Left lobe of liver (tissue), 2 donors: ENCODE data around the gene PIP5K1B. TPM values are rescaled to one million over a fixed set of nuclear protein-coding genes. Genes with fewer than 3 reads are reported as not detected.
A peak's percentile ranks its signal among the peaks of the same experiment; 100 is the strongest.

Experiments used
- ATAC-seq: fragments of 200-7000 bp; cut with Tn5 transposase; one replicate; pipeline ENCODE4 v1.9.1; 2020; ENCODE audit warnings: mild to moderate bottlenecking, moderate library complexity
- DNase-seq: peaks from one replicate; pipeline ENCODE4 v3.0.0-alpha.2; 2020; ENCODE audit warnings: low spot score
- total RNA-seq: library from RNA; stranded (reverse); gene quantifications from one replicate; pipeline ENCODE4 v1.2.1, GENCODE V29; 2021
- donor health status: DM: no; HTN: no; CAD: no; lungs with moderate emphysema.
- donor health status: DM: no; HTN: yes; CAD: no.

PIP5K1B gene
- total RNA-seq, 1 donor from 2014 or later = 0.30 TPM

- DNase-seq (no peak), ATAC-seq (no peak)
Measured at GRCh38 chr9:68804911-68805889, 100.2 kb downstream of the PIP5K1B start.

- no peak for DNase-seq
Measured at GRCh38 chr9:68805890-68806517, 101.0 kb downstream of the PIP5K1B start.

GRCh38 chr9:68808338-68808890 lies 103.4 kb downstream of the PIP5K1B start:
- ATAC-seq (no peak), DNase-seq (no peak)

More at GRCh38 chr9:68805890-68806517, 101.0 kb downstream of the PIP5K1B start:
- ATAC-seq = no peak

GRCh38 chr9:68817079-68817875 lies 112.2 kb downstream of the PIP5K1B start:
- DNase-seq (no peak), ATAC-seq (no peak)

GRCh38 chr9:68819065-68819464 lies 114.0 kb downstream of the PIP5K1B start:
- ATAC-seq (no peak), DNase-seq (no peak)

GRCh38 chr9:68821911-68822310 lies 116.9 kb downstream of the PIP5K1B start:
- ATAC-seq = no peak
- DNase-seq = no peak

GRCh38 chr9:68822596-68823165 lies 117.6 kb downstream of the PIP5K1B start:
- no peak for DNase-seq
- peak; percentile 55 for ATAC-seq

- no peak for DNase-seq
- ATAC-seq = no peak
Measured at GRCh38 chr9:68825762-68826472, 120.9 kb downstream of the PIP5K1B start.

GRCh38 chr9:68827837-68828744 lies 123.1 kb downstream of the PIP5K1B start:
- ATAC-seq (no peak), DNase-seq (no peak)

GRCh38 chr9:68832101-68832500 lies 127.1 kb downstream of the PIP5K1B start:
- ATAC-seq = no peak
- no peak for DNase-seq

GRCh38 chr9:68832861-68833518 lies 128.0 kb downstream of the PIP5K1B start:
- ATAC-seq = no peak
- DNase-seq = no peak

GRCh38 chr9:68834931-68835520 lies 130.0 kb downstream of the PIP5K1B start:
- ATAC-seq (no peak), DNase-seq (no peak)

- no peak for DNase-seq
- no peak for ATAC-seq
Measured at GRCh38 chr9:68836788-68837187, 131.7 kb downstream of the PIP5K1B start.

GRCh38 chr9:68838245-68838644 lies 133.2 kb downstream of the PIP5K1B start:
- no peak for ATAC-seq

GRCh38 chr9:68841276-68842052 lies 136.4 kb downstream of the PIP5K1B start:
- no peak for ATAC-seq
- DNase-seq = no peak

More at GRCh38 chr9:68838245-68838644, 133.2 kb downstream of the PIP5K1B start:
- DNase-seq = no peak

- no peak for ATAC-seq
- DNase-seq = no peak
Measured at GRCh38 chr9:68842568-68842967, 137.5 kb downstream of the PIP5K1B start.

GRCh38 chr9:68843239-68843638 lies 138.2 kb downstream of the PIP5K1B start:
- ATAC-seq = no peak

More at GRCh38 chr9:68843239-68843638, 138.2 kb downstream of the PIP5K1B start:
- DNase-seq = no peak
